K562 (cell line): ENCODE data around the gene DLGAP1. TPM values are rescaled to one million over a fixed set of nuclear protein-coding genes. Genes with fewer than 3 reads are reported as not detected.

ENCODE experiments used
- ATAC-seq: fragments of 200-7000 bp; cut with Tn5 transposase; 3 replicates; pipeline ENCODE4 v1.9.1; 2020; ENCODE audit warnings: moderate library complexity
- BruUV-seq: library from RNA; stranded (reverse); fragments of 400-500 nt; replicated peaks from 2 replicates; lab custom pipeline; 2021; lab: Mats Ljungman, UMichigan
- CTCF ChIA-PET: fragments of 300-600 bp; formaldehyde crosslinking; extraction: SDS; loops from one replicate; lab custom pipeline; 2021; ENCODE audit warnings: low intra/inter-chr PET ratio; lab: Yijun Ruan, JAX
- POLR2A ChIA-PET: fragments of 300-600, 350-650 bp; sonication (Branson Sonifier 250); formaldehyde crosslinking; extraction: SDS; loops from one replicate; lab custom pipeline; 2021; ENCODE audit warnings: antibody characterized with exemption, inconsistent platforms; lab: Yijun Ruan, JAX
- DNase-seq, 4 experiments: peaks; one replicate each; pipeline versions ENCODE4 v3.0.0 to v3.0.0-alpha.2; 2011 to 2018; ENCODE audit warnings: low spot score in 3 of 4, mixed read lengths in 3 of 4; ENCODE audit errors: extremely low read depth in 1 of 4
- FAIRE-seq: peaks from 2 replicates; lab custom pipeline; 2011; peaks lifted over from hg19 to GRCh38; lab: Jason Lieb, UNC
- H2AFZ ChIP-seq: 2 replicates; pipeline ENCODE4 v1.6.0; 2011; ENCODE audit warnings: low read depth, low read length, control low read depth, inconsistent platforms
- H3K27ac ChIP-seq: fragments of 200-600 bp; 3 replicates; pipeline ENCODE4 v1.8.0; 2011; ENCODE audit warnings: low read depth, mild to moderate bottlenecking, control low read depth, inconsistent platforms, low read length, moderate library complexity, mixed read lengths; ENCODE audit errors: extremely low read depth
- H3K27me3 ChIP-seq, 2 experiments: fragments of 300-600 bp in 1 of 2; 2 replicates in 1 of 2; 3 replicates in 1 of 2; pipeline versions ENCODE4 v1.6.0 to v1.8.0; 2011; ENCODE audit warnings: inconsistent platforms in 2 of 2, low read length in 2 of 2, mild to moderate bottlenecking in 1 of 2, mixed read lengths in 1 of 2, moderate library complexity in 1 of 2; ENCODE audit not compliant: control insufficient read depth in 2 of 2, insufficient read depth in 2 of 2
- H3K36me3 ChIP-seq: fragments of 300-600 bp; 3 replicates; pipeline ENCODE4 v1.8.0; 2011; ENCODE audit warnings: mild to moderate bottlenecking, low read length, inconsistent platforms; ENCODE audit not compliant: control insufficient read depth, insufficient read depth
- H3K4me1 ChIP-seq, 2 experiments: fragments of 200-600 bp in 1 of 2; replicated peaks in 1 of 2; 2 replicates in 1 of 2; 3 replicates in 1 of 2; pipeline versions ENCODE4 v1.5.1 to v1.8.0; 2011; ENCODE audit warnings: inconsistent platforms in 2 of 2, low read length in 2 of 2, mild to moderate bottlenecking in 1 of 2, mixed read lengths in 1 of 2, moderate library complexity in 1 of 2; ENCODE audit not compliant: control insufficient read depth in 2 of 2, insufficient read depth in 2 of 2
- H3K4me2 ChIP-seq: 2 replicates; pipeline ENCODE4 v1.6.1; 2011; ENCODE audit warnings: low read length, control low read depth, inconsistent platforms, mixed read lengths; ENCODE audit not compliant: insufficient read depth
- H3K4me3 ChIP-seq: fragments of 200-600 bp; sonication (generic), shearing (Covaris generic); 2 replicates; pipeline ENCODE4 v1.5.1; 2016; ENCODE audit warnings: control low read depth, inconsistent platforms
- H3K79me2 ChIP-seq: fragments of 200-600 bp; 3 replicates; pipeline ENCODE4 v1.8.0; 2011; ENCODE audit warnings: low read length, inconsistent platforms; ENCODE audit not compliant: control insufficient read depth, insufficient read depth
- H3K9ac ChIP-seq, 2 experiments: 2 replicates each; pipeline versions ENCODE4 v1.6.0 to v1.6.1; 2011; ENCODE audit warnings: low read depth in 2 of 2, low read length in 2 of 2, control low read depth in 1 of 2, inconsistent platforms in 1 of 2, mild to moderate bottlenecking in 1 of 2, mixed read lengths in 1 of 2; ENCODE audit not compliant: insufficient read depth in 1 of 2
- H3K9me1 ChIP-seq: one replicate; pipeline ENCODE4 v1.6.0; 2011; ENCODE audit warnings: inconsistent platforms, mild to moderate bottlenecking, low read length, moderate library complexity; ENCODE audit not compliant: control insufficient read depth, insufficient read depth
- H3K9me3 ChIP-seq: replicated peaks from 2 replicates; pipeline ENCODE4 v1.5.1; 2011; ENCODE audit warnings: low read depth, low read length, inconsistent platforms; ENCODE audit not compliant: control insufficient read depth, insufficient read depth
- H4K20me1 ChIP-seq: replicated peaks from 2 replicates; pipeline ENCODE4 v1.6.1; 2011; ENCODE audit warnings: low read length, inconsistent platforms, mixed read lengths; ENCODE audit not compliant: control insufficient read depth, insufficient read depth
- ARID3A ChIP-seq: IDR thresholded peaks from 2 replicates; pipeline ENCODE4 v1.6.1; 2012; ENCODE audit warnings: low read depth, low read length, improper control_type of control experiment, borderline replicate concordance
- ATF1 ChIP-seq, 2 experiments: fragments of 450-650 bp in 1 of 2; IDR thresholded peaks; 2 replicates each; pipeline ENCODE4 v1.6.1; 2016; ENCODE audit warnings: missing compliant biosample characterization in 1 of 2, missing genetic modification characterization in 1 of 2
- CBFB ChIP-seq: sonication (generic); formaldehyde crosslinking; IDR thresholded peaks from 2 replicates; pipeline ENCODE4 v1.4.0; 2020; ENCODE audit warnings: mild to moderate bottlenecking, missing genetic modification reagents
- CTCF ChIP-seq, 3 experiments: IDR thresholded peaks in 2 of 3; conservative IDR thresholded peaks in 1 of 3; 2 replicates each; pipeline ENCODE4 v1.5.1; 2011 to 2012; ENCODE audit warnings: low read length in 3 of 3, mild to moderate bottlenecking in 3 of 3, control low read depth in 2 of 3, improper control_type of control experiment in 1 of 3, inconsistent platforms in 1 of 3, low read depth in 1 of 3, mixed read lengths in 1 of 3, moderate library complexity in 1 of 3; ENCODE audit not compliant: insufficient read depth in 2 of 3
- E2F6 ChIP-seq, 2 experiments: IDR thresholded peaks; 2 replicates each; pipeline ENCODE4 v1.6.1; 2011; ENCODE audit warnings: borderline replicate concordance in 1 of 2, control low read depth in 1 of 2, low read depth in 1 of 2, low read length in 1 of 2, mild to moderate bottlenecking in 1 of 2, mixed read lengths in 1 of 2, moderate library complexity in 1 of 2; ENCODE audit not compliant: insufficient read depth in 1 of 2, insufficient read length in 1 of 2, poor library complexity in 1 of 2, severe bottlenecking in 1 of 2; ENCODE audit errors: extremely low read depth in 1 of 2
- KLF1 ChIP-seq: fragments of 450-650 bp; IDR thresholded peaks from 2 replicates; pipeline ENCODE4 v1.6.1; 2016; ENCODE audit warnings: missing genetic modification characterization, missing compliant biosample characterization
- KLF16 ChIP-seq: IDR thresholded peaks from 2 replicates; pipeline ENCODE4 v1.6.1; 2016; ENCODE audit warnings: antibody characterized with exemption
- NR2F6 ChIP-seq: fragments of 450-650 bp; formaldehyde crosslinking; IDR thresholded peaks from 2 replicates; pipeline ENCODE4 v1.4.0; 2020; ENCODE audit warnings: mild to moderate bottlenecking
- RBM25 ChIP-seq: fragments of 200-400 bp; formaldehyde crosslinking; IDR thresholded peaks from 2 replicates; pipeline ENCODE4 v1.6.1; 2018; ENCODE audit warnings: low read length, low read depth, moderate library complexity; ENCODE audit not compliant: severe bottlenecking
- TRIM24 ChIP-seq, 2 experiments: fragments of 450-650 bp; IDR thresholded peaks; 2 replicates each; pipeline ENCODE4 v1.6.1; 2016
- ZFX ChIP-seq: sonication (generic); formaldehyde crosslinking; IDR thresholded peaks from 2 replicates; pipeline ENCODE4 v1.8.0; 2022; ENCODE audit warnings: mild to moderate bottlenecking, missing genetic modification reagents, moderate library complexity
- ZNF512 ChIP-seq: IDR thresholded peaks from 2 replicates; pipeline ENCODE4 v1.6.1; 2016; ENCODE audit warnings: missing genetic modification characterization, missing compliant biosample characterization
- ZNF561 ChIP-seq: fragments of 450-650 bp; formaldehyde crosslinking; conservative IDR thresholded peaks from 2 replicates; pipeline ENCODE4 v1.4.0; 2020; ENCODE audit warnings: mild to moderate bottlenecking, moderate library complexity
- ZNF695 ChIP-seq: fragments of 450-650 bp; formaldehyde crosslinking; IDR thresholded peaks from 2 replicates; pipeline ENCODE4 v1.4.0; 2020; ENCODE audit warnings: mild to moderate bottlenecking, moderate library complexity
- WGBS: fragments of 100-300 bp; shearing (Covaris generic); methylation state at CpG from one replicate; pipeline ENCODE4 v1.1.6; 2016; ENCODE audit warnings: low coverage, mixed read lengths; ENCODE audit not compliant: insufficient coverage; ENCODE audit errors: missing lambda C conversion rate; 5-methylcytosine and 5-hydroxymethylcytosine counted together
- in situ Hi-C: fragments of 300-500 bp; cut with MboI; formaldehyde crosslinking; loops from 4 replicates; pipeline ENCODE4 v1.15.0; 2018; ENCODE audit warnings: inconsistent platforms, mixed read lengths
- intact Hi-C: fragments of 100-400 bp; cut with micrococcal nuclease; formaldehyde crosslinking; loops from 2 replicates; pipeline ENCODE4 v1.14.2; 2022
- polyA plus RNA-seq, 8 experiments: library from polyadenylated mRNA; depleted of rRNA in 4 of 8; stranded (reverse) in 5 of 8; unstranded in 3 of 8; fragments of >200 nt; fragmentation: Nextera tagmentation in 2 of 8; fragmentation: Illumina TruSeq in 1 of 8; extraction: Ambion mirVana in 2 of 8; extraction: Trizol in 1 of 8; gene quantifications; 2 replicates each; pipeline versions ENCODE4 v1.2.1 to v1.2.3, GENCODE V29; 2011 to 2014; ENCODE audit warnings: inconsistent platforms in 1 of 8, missing spikeins in 1 of 8
- total RNA-seq, 7 experiments: library from RNA; depleted of rRNA in 6 of 7; stranded (reverse); fragments of >200 nt in 6 of 7; fragmentation: Illumina TruSeq in 2 of 7; extraction: Trizol in 2 of 7; gene quantifications; 2 replicates each; pipeline versions ENCODE4 v1.2.1 to v1.2.3, GENCODE V29; 2011 to 2021; ENCODE audit warnings: low replicate concordance in 1 of 7

Gene DLGAP1
- total and polyA plus RNA-seq, 9 of the 15 experiments (the other 6 are each of a cell fraction or from before 2014, with no cell fraction given), result 0.04 to 0.22 (median 0.08) TPM

- TF ChIP-seq ZNF512 (tag) (no peak), ATF1 (CRISPR knock-in tag; IDR thresholded peaks at IDR 0.05) (no peak), ATF1 (tag; IDR thresholded peaks at IDR 0.05) (no peak), TRIM24 (IDR thresholded peaks at IDR 0.05) (no peak), RBM25 (no peak), ZNF695 (no peak), CBFB (CRISPR knock-in tag) (no peak), ZNF561 (CRISPR knock-in tag) (no peak)
- TF ChIP-seq, all 486 proteins: peak for 0
Observed at GRCh38 chr18:3973191-3973850, 481.8 kb downstream of the DLGAP1 start (continued).

- H3K9me3 ChIP-seq, result no peaks in the 10 kb centered on the region
- intact Hi-C loops (no loop called here), in situ Hi-C loops (no loop called here)
- no TSS peak for BruUV-seq
- no peaks in the 10 kb centered on the region for H3K4me1 ChIP-seq
- no peak overlapping the region for H3K4me3 ChIP-seq
- H3K36me3 ChIP-seq, result no peaks in the 10 kb centered on the region
- no peaks in the 10 kb centered on the region; a peak in 1 of 5 replicates for H3K27me3 ChIP-seq
- no peak overlapping the region for H3K4me2 ChIP-seq
- no peaks in the 10 kb centered on the region for H3K9me1 ChIP-seq
- no peak for ATAC-seq
- no peaks in the 10 kb centered on the region for H4K20me1 ChIP-seq
- POLR2A ChIA-PET, result no interaction called here
- H2AFZ ChIP-seq, result no peak overlapping the region
- CTCF ChIA-PET, result no interaction called here
- no peaks in the 10 kb centered on the region for H3K79me2 ChIP-seq
- no peak for DNase-seq
- 0% methylated on average over 6 of the region's 6 CpGs for WGBS
- no peak for FAIRE-seq
- H3K27ac ChIP-seq, result no peak overlapping the region
- H3K9ac ChIP-seq, result no peak overlapping the region
- TF ChIP-seq E2F6 (IDR thresholded peaks at IDR 0.05; ENCODE audit: borderline replicate concordance in 1 of 2, extremely low read depth in 1 of 2, insufficient read depth in 1 of 2, insufficient read length in 1 of 2, low read depth in 1 of 2, low read length in 1 of 2, poor library complexity in 1 of 2, severe bottlenecking in 1 of 2) (no peak), NR2F6 (CRISPR knock-in tag) (no peak), KLF16 (no peak), KLF1 (tag) (no peak), ZFX (no peak), ARID3A (no peak), CTCF (IDR thresholded peaks at IDR 0.05 in 2 of 3, conservative IDR thresholded peaks at IDR 0.05 in 1 of 3; ENCODE audit: insufficient read depth in 2 of 3, low read depth in 1 of 3, low read length in 3 of 3) (no peak)
Observed at GRCh38 chr18:3972291-3972930, 482.7 kb downstream of the DLGAP1 start.
